Heart left ventricle (tissue), 16 donors: ENCODE measurements around the gene RPRD1B. TPM values are rescaled to one million over a fixed set of nuclear protein-coding genes. Genes with fewer than 3 reads are reported as not detected.

Experiments used
- ATAC-seq, 4 donors: fragments of 200-7000 bp; cut with Tn5 transposase; one replicate each; pipeline ENCODE4 v1.9.1; 2020 to 2022; ENCODE audit warnings: moderate library complexity in 4 of 4, mild to moderate bottlenecking in 3 of 4, moderate number of reproducible peaks in 1 of 4
- DNase-seq, 5 donors: peaks; one replicate each; pipeline ENCODE4 v3.0.0-alpha.2; 2020
- H3K27ac ChIP-seq, 12 donors: fragments of 200-600 bp; sonication (generic) in 4 of 12; one replicate each; pipeline versions ENCODE4 v1.5.0 to v1.8.0; 2016 to 2022; ENCODE audit warnings: mild to moderate bottlenecking in 2 of 12
- H3K27me3 ChIP-seq, 9 donors: fragments of 200-600 bp; sonication (generic) in 2 of 9; one replicate each; pipeline versions ENCODE4 v1.5.1 to v1.8.0; 2016 to 2022; ENCODE audit warnings: mild to moderate bottlenecking in 3 of 9
- H3K36me3 ChIP-seq, 9 donors: fragments of 200-600 bp; sonication (generic) in 2 of 9; one replicate each; pipeline versions ENCODE4 v1.5.0 to v1.8.0; 2018 to 2022; ENCODE audit warnings: mild to moderate bottlenecking in 2 of 9
- H3K4me1 ChIP-seq, 12 donors: fragments of 200-600 bp; sonication (generic) in 4 of 12; one replicate each; pipeline versions ENCODE4 v1.5.0 to v1.8.0; 2016 to 2022; ENCODE audit warnings: mild to moderate bottlenecking in 3 of 12
- H3K4me3 ChIP-seq, 12 donors: fragments of 200-600 bp; sonication (generic) in 4 of 12; one replicate each; pipeline versions ENCODE4 v1.5.0 to v1.8.0; 2017 to 2022; ENCODE audit warnings: mild to moderate bottlenecking in 9 of 12, moderate library complexity in 4 of 12
- H3K9me3 ChIP-seq, 12 donors: fragments of 200-600 bp; sonication (generic) in 4 of 12; one replicate each; pipeline versions ENCODE4 v1.5.0 to v1.8.0; 2016 to 2022; ENCODE audit warnings: mild to moderate bottlenecking in 1 of 12
- CTCF ChIP-seq, 12 donors: fragments of 200-600 bp; sonication (generic) in 4 of 12; IDR thresholded peaks; one replicate each; pipeline versions ENCODE4 v1.5.0 to v1.8.0; 2018 to 2022; ENCODE audit warnings: antibody characterized with exemption in 12 of 12, mild to moderate bottlenecking in 5 of 12
- POLR2A ChIP-seq, 2 donors: fragments of 450-650 bp; IDR thresholded peaks; one replicate each; pipeline ENCODE4 v1.6.1; 2017; ENCODE audit warnings: antibody characterized with exemption in 2 of 2, mild to moderate bottlenecking in 2 of 2, moderate library complexity in 2 of 2
- WGBS, 4 donors: extraction: QIAGEN DNeasy Blood & Tissue Kit in 2 of 4; methylation state at CpG; one replicate each; pipeline versions ENCODE4 v1.1.5 to v1.1.7; 2013 to 2018; 5-methylcytosine and 5-hydroxymethylcytosine counted together
- intact Hi-C, 10 donors: fragments of 100-400 bp; cut with DNase I; formaldehyde crosslinking; loops; one replicate each; pipeline versions ENCODE4 v1.11.1 to v1.14.2; 2022
- polyA plus RNA-seq, 2 donors: library from polyadenylated mRNA; stranded (reverse); fragments of 200-250 nt; gene quantifications; one replicate each; pipeline ENCODE4 v1.2.3, GENCODE V29; 2013
- total RNA-seq, 9 donors: library from RNA; depleted of rRNA in 2 of 9; stranded (reverse); fragments of >200 nt in 2 of 9; fragmentation: NEBNext Ultra II Directional in 3 of 9; extraction: Animal tissue kit (Norgen Biotek cat#: 25700) in 3 of 9; gene quantifications; one replicate each; pipeline versions ENCODE4 v1.1.0 to v1.2.4, GENCODE V29; 2016 to 2023
- donor health status: ischemic (EF 13 %, LVEDD 7.1; RV severe dilation, severe dysfunction).
- donor health status: healthy with polysubstance abuse.
- donor health status: DM: no; HTN: yes; CAD: no.
- donor health status: DM: no; HTN: no; CAD: no.
- donor health status: ischemic (EF 25% LVEDD 6.9; RV normal size, moderate dysfunction).
- donor health status: ischemic (EF 25% LVEDD 5.7; RV mildly dilated, moderate dysfunction).
- donor health status: healthy.
- donor health status: DM: yes; HTN: yes; CAD: no.
- donor health status: ischemic (EF 35%, LVEDD 5.7; RV mildly dilated, moderate dysfunction).
- donor health status: nonischemic (EF 11% LVEDD 7.7; RV severe dilation, severe dysfunction).
- donor health status: DM: yes; HTN: yes; CAD: no.
- donor health status: PGD.
- donor health status: ischemic (EF 29% LVEDD 5.4; RV normal size, mild dysfunction).
- donor health status: nonischemic (EF 23%, LVEDD 6.1; RV moderate dilation, normal function).

Gene RPRD1B
- total and polyA plus RNA-seq, 11 donors: 9.1 to 60.2 (median 41.8) TPM

- Histone ChIP-seq H3K4me1 (peaks cover 7 to 92% (median 62%) of the 10 kb centered on the region in 12 donors), H3K9me3 (no peaks in the 10 kb centered on the region), H3K4me3 (no peak overlapping the region), H3K27ac (peak overlapping the region; percentile 48 to 93 (median 83)), H3K27me3 (no peaks in the 10 kb centered on the region), H3K36me3 (peaks cover 0 to 23% (median under 1%) of the 10 kb centered on the region in 9 donors)
- no peak for TF ChIP-seq CTCF (IDR thresholded peaks at IDR 0.05)
- TF ChIP-seq POLR2A (IDR thresholded peaks at IDR 0.05): no peak
- WGBS, 4 donors: 77 to 89% (median 83%) methylated on average over 5 of the region's 5 CpGs
- intact Hi-C loops: loop anchor here in 1 of 10 donors (2.0 kb wide), 1 partner anchor 108 kb away; no protein-coding TSS in a partner anchor
- ATAC-seq (no peak), DNase-seq (no peak)
Measured at GRCh38 chr20:37988306-37988954, 45.1 kb upstream of the RPRD1B start.

GRCh38 chr20:37989601-37990295 is 43.8 kb upstream of the RPRD1B start:
- intact Hi-C loops: loop anchor here (2.0 to 10.0 kb wide), 12 partner anchors 82 to 427 kb away; partner anchors contain the start of gene VSTM2L (in 3 of the 10)
- Histone ChIP-seq H3K4me3 (no peak overlapping the region), H3K4me1 (peaks cover 7 to 90% (median 53%) of the 10 kb centered on the region in 12 donors), H3K9me3 (no peaks in the 10 kb centered on the region), H3K27ac (peak overlapping the region; percentile 68 to 93 (median 83)), H3K27me3 (no peaks in the 10 kb centered on the region), H3K36me3 (peaks cover 0 to 35% (median 10%) of the 10 kb centered on the region in 9 donors)
- no peak for TF ChIP-seq CTCF (IDR thresholded peaks at IDR 0.05)
- TF ChIP-seq POLR2A (IDR thresholded peaks at IDR 0.05): no peak
- DNase-seq (peak in 2 of 5 donors; percentile 53 to 78), ATAC-seq (peak in 2 of 4 donors; percentile 6 to 46)
- WGBS, 4 donors: 37 to 44% (median 40%) methylated on average over 7 of the region's 7 CpGs

GRCh38 chr20:37990571-37991151 is 42.9 kb upstream of the RPRD1B start:
- DNase-seq: peak; percentile 52 to 92 (median 76)

More at GRCh38 chr20:37990571-37991151, 42.9 kb upstream of the RPRD1B start:
- TF ChIP-seq CTCF (IDR thresholded peaks at IDR 0.05): no peak
- TF ChIP-seq POLR2A (IDR thresholded peaks at IDR 0.05): no peak
- Histone ChIP-seq H3K4me1 (peaks cover 7 to 89% (median 53%) of the 10 kb centered on the region in 12 donors), H3K27ac (peak overlapping the region; percentile 68 to 93 (median 83)), H3K4me3 (no peak overlapping the region), H3K9me3 (no peaks in the 10 kb centered on the region), H3K27me3 (no peaks in the 10 kb centered on the region), H3K36me3 (peaks cover 0 to 44% (median 19%) of the 10 kb centered on the region in 9 donors)
- 28 to 52% (median 43%) methylated on average over 6 to 10 of the region's 10 CpGs for WGBS, 4 donors
- intact Hi-C loops: loop anchor here (5.0 to 10.0 kb wide), 11 partner anchors 83 to 428 kb away; partner anchors contain the start of gene VSTM2L (in 3 of the 10)
- ATAC-seq: peak; percentile 66 to 75 (median 74)
